ENCODE results near the gene PPP4R3A.
"Not testable (repeated sequence)": the region's sequence is repeated elsewhere in the genome, so short reads cannot be mapped to it uniquely, and the experiment has no call there.

Gene PPP4R3A

DNA sequence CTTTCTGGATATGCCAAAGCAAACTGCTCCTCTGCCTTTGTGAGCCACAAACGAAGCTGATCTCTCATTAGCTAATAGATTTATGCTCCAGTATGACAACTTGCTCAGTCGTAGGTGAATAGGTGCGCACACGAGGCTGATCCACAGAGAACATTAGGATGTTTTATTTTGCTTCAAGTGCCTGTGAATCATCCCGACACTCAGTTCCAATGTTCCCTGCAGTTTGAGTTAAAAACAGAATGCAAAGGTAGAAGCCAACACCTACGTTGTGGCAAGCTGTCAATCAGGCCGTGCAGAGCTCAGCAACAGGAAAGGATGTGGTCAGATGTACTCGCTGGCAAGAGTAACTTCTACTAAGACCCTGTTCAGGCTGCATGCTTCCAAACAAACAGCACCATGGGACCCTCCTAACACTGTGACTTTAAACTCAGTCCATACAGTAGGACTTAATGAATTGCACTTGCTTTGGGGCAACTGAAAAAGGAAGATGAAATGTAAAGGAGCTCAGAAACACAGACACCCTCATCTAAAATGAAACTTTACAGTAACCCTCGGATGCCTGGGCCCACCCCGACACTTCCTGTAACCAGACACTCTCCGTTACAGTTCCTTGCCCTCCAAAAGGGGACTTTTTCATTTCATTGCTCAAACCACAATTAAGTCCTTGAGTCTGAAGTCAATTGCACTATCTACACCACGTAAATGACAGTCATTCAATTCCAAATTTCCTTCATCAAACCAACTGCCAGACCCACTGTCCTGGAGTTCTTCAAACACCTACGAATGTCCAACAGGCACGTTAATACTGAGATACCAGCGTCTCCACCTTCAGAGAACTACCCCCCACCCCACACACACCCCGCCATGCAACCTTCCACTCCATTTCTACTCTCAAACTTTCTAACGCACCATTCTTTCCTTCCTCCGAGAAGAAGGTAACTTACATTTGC lies 94.0 kb downstream of the PPP4R3A start:
- DNase-seq (ENCODE audit: low read depth): no peak
- H3K4me3 ChIP-seq (ENCODE audit: low read depth, low read length): no peak overlapping the region

DNA sequence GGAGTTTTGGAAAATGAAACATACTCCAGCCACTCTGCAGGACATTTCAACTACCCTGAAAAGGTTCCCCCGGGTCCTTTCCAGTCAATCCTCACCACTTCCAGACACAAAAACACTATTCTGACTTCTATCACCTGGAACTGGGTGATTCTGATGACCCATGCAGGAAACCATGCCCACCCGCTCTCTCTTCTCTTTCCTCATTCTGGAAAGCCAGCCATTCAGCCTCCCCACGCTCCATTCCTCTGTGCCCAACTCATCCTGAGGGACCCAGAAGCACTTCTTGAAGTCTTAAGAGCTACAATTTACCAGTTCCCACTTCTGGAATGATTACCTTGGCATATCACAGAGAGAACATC lies 95.7 kb downstream of the PPP4R3A start:
- no peak overlapping the region for H3K4me3 ChIP-seq (ENCODE audit: low read depth, low read length)
- DNase-seq (ENCODE audit: low read depth): no peak

DNA sequence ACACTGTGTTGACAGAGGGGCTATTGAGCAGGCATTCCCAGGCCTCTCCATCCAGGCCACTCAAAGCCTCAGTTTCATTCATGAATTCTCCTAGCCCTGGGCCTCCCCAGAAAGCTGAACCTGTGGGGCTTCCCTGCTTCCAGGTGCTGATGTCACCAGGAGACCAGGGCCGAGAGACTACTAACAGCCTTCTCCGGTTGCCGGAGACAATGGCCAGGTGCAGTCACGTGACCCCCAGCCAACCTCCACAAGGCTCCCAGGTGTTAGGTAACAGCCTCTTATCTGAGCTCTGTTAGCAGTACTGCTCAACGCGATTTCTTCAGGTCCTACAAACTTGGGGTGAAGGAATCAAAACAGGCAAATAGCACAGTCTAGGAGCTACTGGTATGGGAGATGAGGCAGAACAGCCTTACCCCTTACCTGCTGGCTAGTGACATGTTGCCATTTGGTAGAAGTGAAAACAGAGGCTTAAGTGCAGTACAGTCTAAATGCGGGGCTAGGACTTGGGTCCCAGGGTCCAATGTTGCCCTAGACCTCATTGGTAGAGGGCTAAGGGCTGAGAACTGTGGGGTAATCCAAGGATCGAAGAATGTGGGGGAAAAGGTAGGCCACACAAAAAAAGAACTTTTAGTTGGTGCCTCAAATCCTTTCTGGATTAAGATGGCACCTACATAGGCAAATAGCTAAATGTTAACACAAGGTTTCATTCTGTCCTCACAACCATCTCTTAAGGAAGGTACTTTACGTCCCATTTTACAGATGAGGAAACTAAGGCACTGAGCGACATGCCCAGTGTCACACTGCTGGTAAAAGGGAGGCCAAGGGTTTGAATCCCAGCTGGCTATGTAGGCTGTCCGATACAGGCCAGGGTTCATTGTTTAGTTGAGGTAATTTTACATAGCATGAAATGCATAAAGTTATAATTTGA lies 96.3 kb downstream of the PPP4R3A start:
- no peak for DNase-seq (ENCODE audit: low read depth)
- H3K4me3 ChIP-seq (ENCODE audit: low read depth, low read length): no peak overlapping the region

DNA sequence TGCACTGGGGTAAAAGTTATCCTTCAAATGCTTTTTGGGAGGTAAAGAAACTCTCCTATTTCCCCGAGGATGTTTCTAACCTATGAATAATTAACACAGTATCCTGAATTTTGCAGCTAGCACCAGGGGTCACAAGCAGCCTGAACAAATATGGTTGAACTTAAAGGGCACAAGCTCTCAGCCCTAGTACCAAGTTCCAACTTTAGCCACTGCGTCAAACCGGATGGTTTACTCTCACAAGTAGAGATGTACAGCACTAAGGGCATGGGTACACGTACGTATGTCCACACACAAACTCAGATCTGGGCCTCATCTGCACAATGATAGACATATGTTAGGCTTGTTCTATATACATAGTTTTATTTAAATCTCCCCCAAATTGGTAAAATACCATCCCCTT lies 97.2 kb downstream of the PPP4R3A start:
- no peak for DNase-seq (ENCODE audit: low read depth)
- H3K4me3 ChIP-seq (ENCODE audit: low read depth, low read length): no peak overlapping the region

DNA sequence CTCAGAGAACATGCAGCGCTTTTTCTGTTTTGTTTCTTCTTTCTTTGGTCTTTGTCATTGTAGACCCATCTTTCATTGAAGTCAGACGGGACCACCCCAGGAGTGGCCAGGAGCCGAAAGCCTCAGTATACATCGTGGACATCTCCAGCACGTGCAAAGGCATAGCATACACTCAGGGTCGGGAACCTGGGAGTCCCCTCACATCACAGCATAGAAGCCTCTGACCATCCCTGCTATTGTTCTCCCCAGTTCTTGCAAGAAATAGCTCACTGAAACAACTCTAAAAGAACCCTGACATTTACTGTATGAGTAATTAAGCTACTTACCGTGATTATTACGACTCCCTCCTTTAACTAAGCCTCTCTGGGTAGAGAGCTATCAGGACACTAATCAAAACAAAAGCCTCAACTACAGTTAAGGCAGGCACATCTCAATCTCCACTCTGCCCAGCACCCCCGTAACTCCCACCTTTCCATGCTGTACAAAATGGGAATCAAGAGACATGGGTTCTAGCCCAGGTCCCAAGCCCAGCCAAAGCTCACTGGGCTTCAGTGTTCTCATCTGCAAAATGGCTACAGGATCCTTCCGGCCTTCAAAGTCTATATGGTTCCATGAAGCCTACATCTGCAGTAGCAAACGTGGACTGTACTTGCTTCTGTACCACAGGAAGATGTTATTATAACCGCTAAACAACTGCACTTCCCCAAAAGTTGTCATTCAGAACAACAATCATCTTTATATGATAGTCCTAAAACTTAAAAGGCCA lies 99.2 kb downstream of the PPP4R3A start:
- DNase-seq (ENCODE audit: low read depth): no peak
- H3K4me3 ChIP-seq (ENCODE audit: low read depth, low read length): no peak overlapping the region

DNA sequence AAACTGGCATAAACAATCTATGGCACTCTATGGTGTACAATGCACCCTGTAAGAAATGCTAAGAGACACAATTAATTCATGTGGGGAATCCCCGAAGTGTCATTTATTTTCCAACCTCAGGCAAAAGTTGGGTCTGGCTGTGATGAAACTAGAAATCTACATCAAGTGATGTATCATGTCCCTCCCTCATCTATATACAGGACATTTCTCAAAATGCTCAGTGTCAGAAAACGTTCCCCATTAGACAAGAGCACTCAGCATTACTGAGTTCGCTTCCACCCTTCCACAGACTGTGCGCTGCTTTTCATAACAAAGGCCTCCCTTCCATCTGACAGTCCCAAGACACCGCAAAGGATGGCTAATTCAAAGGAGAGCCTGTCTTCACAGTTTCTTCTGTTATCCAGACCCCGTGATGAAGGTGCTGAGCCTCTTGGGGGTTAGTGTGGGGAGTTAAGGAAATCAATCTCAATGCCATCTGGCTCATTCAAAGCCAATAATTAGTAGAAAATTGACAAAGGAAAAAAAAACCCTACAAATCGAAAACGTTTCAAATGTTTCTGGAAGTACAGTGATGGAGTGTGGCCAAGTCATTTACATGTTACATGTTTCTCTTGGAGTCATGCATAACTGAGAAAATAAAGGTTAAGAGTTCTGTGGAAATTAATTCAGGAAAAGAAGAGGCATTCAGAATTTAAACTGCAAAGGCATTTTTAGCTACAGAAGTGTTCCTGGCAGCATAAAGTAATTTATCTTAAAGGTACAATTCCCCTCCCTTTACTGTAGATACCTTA lies 100.0 kb downstream of the PPP4R3A start:
- no peak overlapping the region for H3K4me3 ChIP-seq (ENCODE audit: low read depth, low read length)
- no peak for DNase-seq (ENCODE audit: low read depth)

DNA sequence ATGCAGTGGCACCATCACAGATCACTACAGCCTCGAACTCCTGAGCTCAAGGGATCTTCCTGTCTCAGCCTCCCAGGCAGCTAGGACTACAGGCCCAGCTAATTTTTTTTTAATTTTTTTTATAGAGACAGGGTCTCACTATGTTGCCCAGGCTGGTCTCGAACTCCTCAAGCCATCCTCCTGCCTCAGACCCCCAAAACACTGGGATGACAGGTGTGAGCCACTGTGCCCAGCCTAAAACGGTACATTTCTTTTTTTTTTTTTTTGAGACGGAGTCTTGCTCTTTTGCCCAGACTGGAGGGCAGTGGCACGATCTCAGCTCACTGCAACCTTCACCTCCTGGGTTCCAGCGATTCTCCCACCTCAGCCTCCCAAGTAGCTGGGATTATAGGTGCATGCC lies 100.9 kb downstream of the PPP4R3A start:
- not testable (repeated sequence) for H3K4me3 ChIP-seq (ENCODE audit: low read depth, low read length); DNase-seq (ENCODE audit: low read depth)

Data from skeletal muscle cell (primary cell).